OCI-LY7 (cell line): ENCODE results near the gene GPR135. TPM values are rescaled to one million over a fixed set of nuclear protein-coding genes. Genes with fewer than 3 reads are reported as not detected.

Experiments
- BruUV-seq: library from RNA; stranded (reverse); fragments of 400-500 nt; replicated peaks from 2 replicates; lab custom pipeline; 2021; lab: Mats Ljungman, UMichigan
- CTCF ChIA-PET: fragments of 300-600 bp; sonication (Branson Sonifier 250); formaldehyde crosslinking; loops from one replicate; lab custom pipeline; 2022; ENCODE audit warnings: antibody characterized with exemption; ENCODE audit not compliant: unreplicated experiment; lab: Charles Lee
- POLR2A ChIA-PET: fragments of 300-600 bp; sonication (Branson Sonifier 250); formaldehyde crosslinking; loops from one replicate; lab custom pipeline; 2022; ENCODE audit warnings: antibody characterized with exemption; lab: Charles Lee
- DNase-seq: peaks from one replicate; pipeline ENCODE4 v3.0.0-alpha.2; 2015; ENCODE audit warnings: low spot score
- H2AFZ ChIP-seq: fragments of 200-600 bp; sonication (generic), shearing (Covaris generic); 2 replicates; pipeline ENCODE4 v1.6.1; 2014; ENCODE audit warnings: mild to moderate bottlenecking, antibody characterized with exemption, low read length, moderate library complexity
- H3K27ac ChIP-seq: fragments of 200-600 bp; sonication (generic); 2 replicates; pipeline ENCODE4 v1.5.1; 2014; ENCODE audit warnings: mixed run types, low read depth, mild to moderate bottlenecking, moderate library complexity, low read length, inconsistent platforms; ENCODE audit not compliant: poor library complexity, severe bottlenecking
- H3K36me3 ChIP-seq: fragments of 200-600 bp; sonication (generic); 2 replicates; pipeline ENCODE4 v1.6.1; 2014; ENCODE audit warnings: mild to moderate bottlenecking, antibody characterized with exemption, low read length, moderate library complexity, mixed read lengths; ENCODE audit not compliant: insufficient read depth
- H3K4me1 ChIP-seq: fragments of 200-600 bp; sonication (generic); 2 replicates; pipeline ENCODE4 v1.5.1; 2014; ENCODE audit warnings: mild to moderate bottlenecking, low read length; ENCODE audit not compliant: insufficient read depth, poor library complexity, severe bottlenecking
- H3K4me2 ChIP-seq: fragments of 200-600 bp; sonication (generic); 2 replicates; pipeline ENCODE4 v1.6.1; 2014; ENCODE audit warnings: mild to moderate bottlenecking, low read length
- H3K4me3 ChIP-seq: fragments of 200-600 bp; sonication (generic); 2 replicates; pipeline ENCODE4 v1.5.1; 2014; ENCODE audit warnings: mild to moderate bottlenecking, low read depth, low read length; ENCODE audit not compliant: poor library complexity, severe bottlenecking
- H3K79me2 ChIP-seq: fragments of 200-600 bp; sonication (generic); 2 replicates; pipeline ENCODE4 v1.6.1; 2016; ENCODE audit warnings: low read depth, mild to moderate bottlenecking, low read length, moderate library complexity, mixed read lengths; ENCODE audit not compliant: insufficient read depth
- H3K9me2 ChIP-seq: fragments of 200-600 bp; sonication (generic); 2 replicates; pipeline ENCODE4 v1.6.1; 2016; ENCODE audit warnings: mild to moderate bottlenecking, low read length, mixed read lengths; ENCODE audit not compliant: insufficient read depth
- H3K9me3 ChIP-seq: fragments of 200-600 bp; sonication (generic); 2 replicates; pipeline ENCODE4 v1.6.1; 2014; ENCODE audit warnings: mild to moderate bottlenecking, mixed run types, low read length, mixed read lengths
- H4K20me1 ChIP-seq: fragments of 200-600 bp; sonication (generic); 2 replicates; pipeline ENCODE4 v1.6.1; 2014; ENCODE audit warnings: mild to moderate bottlenecking, antibody characterized with exemption, low read length, moderate library complexity, mixed read lengths; ENCODE audit not compliant: insufficient read depth
- EZH2phosphoT487 ChIP-seq: fragments of 200-600 bp; sonication (generic); IDR thresholded peaks from 2 replicates; pipeline ENCODE4 v1.6.1; 2018; ENCODE audit warnings: low read depth, borderline replicate concordance, mild to moderate bottlenecking, mixed run types, antibody characterized with exemption, low read length, moderate library complexity, mixed read lengths
- intact Hi-C: fragments of 100-400 bp; cut with micrococcal nuclease; formaldehyde crosslinking; loops from one replicate; pipeline ENCODE4 v1.10.0; 2022; ENCODE audit not compliant: unreplicated experiment
- total RNA-seq, 2 experiments: library from RNA; depleted of rRNA in 1 of 2; stranded (reverse); fragments of >200 nt in 1 of 2; shearing (Covaris generic) in 1 of 2; gene quantifications; 2 replicates each; pipeline ENCODE4 v1.2.3, GENCODE V29; 2014 to 2022
- TF ChIP-seq, protein P1 (sequence below): fragments of 200-600 bp; sonication (generic); conservative IDR thresholded peaks from 2 replicates; pipeline ENCODE4 v1.5.1; 2014; ENCODE audit warnings: mild to moderate bottlenecking, antibody characterized with exemption, low read length, moderate library complexity, mixed read lengths

GPR135 gene
- total RNA-seq, 2 experiments from 2014 or later: 6.5 to 10.9 TPM

- Histone ChIP-seq H3K9me3 (no peaks in the 10 kb centered on the region), H3K4me3 (no peak overlapping the region), H4K20me1 (no peaks in the 10 kb centered on the region), H3K4me2 (no peak overlapping the region), H3K36me3 (peaks cover 61% of the 10 kb centered on the region), H3K27ac (no peak overlapping the region), H3K4me1 (no peaks in the 10 kb centered on the region), H3K9me2 (no peaks in the 10 kb centered on the region), H2AFZ (no peak overlapping the region), H3K79me2 (no peaks in the 10 kb centered on the region)
- intact Hi-C loops: no loop called here
- TF ChIP-seq, protein P1, sequence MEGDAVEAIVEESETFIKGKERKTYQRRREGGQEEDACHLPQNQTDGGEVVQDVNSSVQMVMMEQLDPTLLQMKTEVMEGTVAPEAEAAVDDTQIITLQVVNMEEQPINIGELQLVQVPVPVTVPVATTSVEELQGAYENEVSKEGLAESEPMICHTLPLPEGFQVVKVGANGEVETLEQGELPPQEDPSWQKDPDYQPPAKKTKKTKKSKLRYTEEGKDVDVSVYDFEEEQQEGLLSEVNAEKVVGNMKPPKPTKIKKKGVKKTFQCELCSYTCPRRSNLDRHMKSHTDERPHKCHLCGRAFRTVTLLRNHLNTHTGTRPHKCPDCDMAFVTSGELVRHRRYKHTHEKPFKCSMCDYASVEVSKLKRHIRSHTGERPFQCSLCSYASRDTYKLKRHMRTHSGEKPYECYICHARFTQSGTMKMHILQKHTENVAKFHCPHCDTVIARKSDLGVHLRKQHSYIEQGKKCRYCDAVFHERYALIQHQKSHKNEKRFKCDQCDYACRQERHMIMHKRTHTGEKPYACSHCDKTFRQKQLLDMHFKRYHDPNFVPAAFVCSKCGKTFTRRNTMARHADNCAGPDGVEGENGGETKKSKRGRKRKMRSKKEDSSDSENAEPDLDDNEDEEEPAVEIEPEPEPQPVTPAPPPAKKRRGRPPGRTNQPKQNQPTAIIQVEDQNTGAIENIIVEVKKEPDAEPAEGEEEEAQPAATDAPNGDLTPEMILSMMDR: no peak
- TF ChIP-seq EZH2phosphoT487: no peak
- ChIA-PET POLR2A (no interaction called here), CTCF (no interaction called here)
- BruUV-seq: no TSS peak
- no peak for DNase-seq
Observed at GRCh38 chr14:59500732-59501131, 35.6 kb upstream of the GPR135 start.

DNA sequence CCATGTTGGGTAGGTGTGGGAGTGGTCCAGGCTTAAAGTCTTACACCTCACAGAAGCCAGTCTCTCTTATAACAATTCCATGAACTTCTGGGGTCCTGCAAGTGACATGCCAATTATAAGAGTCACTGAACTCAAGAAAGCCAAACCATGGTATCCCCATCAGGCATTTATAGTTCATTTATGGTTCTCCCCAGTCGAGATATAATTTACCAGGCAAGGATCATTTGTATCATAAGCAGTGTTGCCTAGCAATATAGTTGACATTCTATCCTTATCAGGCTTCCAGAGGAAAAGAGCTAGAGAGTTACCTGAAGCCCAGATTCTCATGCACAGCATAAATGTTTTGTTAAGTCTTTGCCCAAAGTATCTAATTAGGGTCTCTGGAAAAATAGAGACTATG is 27.2 kb upstream of the GPR135 start:
- Histone ChIP-seq H3K4me1 (no peaks in the 10 kb centered on the region), H4K20me1 (no peaks in the 10 kb centered on the region), H3K9me2 (no peaks in the 10 kb centered on the region), H3K79me2 (no peaks in the 10 kb centered on the region), H3K9me3 (no peaks in the 10 kb centered on the region), H3K4me2 (no peak overlapping the region), H2AFZ (no peak overlapping the region), H3K36me3 (peaks cover 78% of the 10 kb centered on the region), H3K4me3 (no peak overlapping the region), H3K27ac (no peak overlapping the region)
- no peak for DNase-seq
- BruUV-seq: no TSS peak
- intact Hi-C loops: no loop called here
- TF ChIP-seq, protein P1: no peak
- no peak for TF ChIP-seq EZH2phosphoT487
- POLR2A ChIA-PET: interaction anchor here (0.6 to 0.7 kb wide), 4 partner anchors 14 to 444 kb away, joined by 3 read pairs; no protein-coding TSS in a partner anchor
- CTCF ChIA-PET: no interaction called here

GRCh38 chr14:59490756-59491155 is 25.6 kb upstream of the GPR135 start:
- no peak overlapping the region for H2AFZ ChIP-seq
- no peak overlapping the region for H3K4me2 ChIP-seq
- no peak for TF ChIP-seq EZH2phosphoT487
- TF ChIP-seq, protein P1: no peak
- BruUV-seq: no TSS peak
- H3K9me3 ChIP-seq: no peaks in the 10 kb centered on the region
- H3K79me2 ChIP-seq: peaks cover 10% of the 10 kb centered on the region; the same call in 1 of the 2 replicates
- no peak overlapping the region for H3K27ac ChIP-seq
- no peak for DNase-seq
- ChIA-PET POLR2A (no interaction called here), CTCF (no interaction called here)
- peaks cover 68% of the 10 kb centered on the region for H3K36me3 ChIP-seq
- intact Hi-C loops: no loop called here
- no peaks in the 10 kb centered on the region for H3K9me2 ChIP-seq
- H3K4me1 ChIP-seq: peaks cover 8% of the 10 kb centered on the region
- no peak overlapping the region for H3K4me3 ChIP-seq
- no peaks in the 10 kb centered on the region for H4K20me1 ChIP-seq
